Measurements from ENCODE around the gene ST6GALNAC6.

Gene ST6GALNAC6, protein sequence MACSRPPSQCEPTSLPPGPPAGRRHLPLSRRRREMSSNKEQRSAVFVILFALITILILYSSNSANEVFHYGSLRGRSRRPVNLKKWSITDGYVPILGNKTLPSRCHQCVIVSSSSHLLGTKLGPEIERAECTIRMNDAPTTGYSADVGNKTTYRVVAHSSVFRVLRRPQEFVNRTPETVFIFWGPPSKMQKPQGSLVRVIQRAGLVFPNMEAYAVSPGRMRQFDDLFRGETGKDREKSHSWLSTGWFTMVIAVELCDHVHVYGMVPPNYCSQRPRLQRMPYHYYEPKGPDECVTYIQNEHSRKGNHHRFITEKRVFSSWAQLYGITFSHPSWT

DNA sequence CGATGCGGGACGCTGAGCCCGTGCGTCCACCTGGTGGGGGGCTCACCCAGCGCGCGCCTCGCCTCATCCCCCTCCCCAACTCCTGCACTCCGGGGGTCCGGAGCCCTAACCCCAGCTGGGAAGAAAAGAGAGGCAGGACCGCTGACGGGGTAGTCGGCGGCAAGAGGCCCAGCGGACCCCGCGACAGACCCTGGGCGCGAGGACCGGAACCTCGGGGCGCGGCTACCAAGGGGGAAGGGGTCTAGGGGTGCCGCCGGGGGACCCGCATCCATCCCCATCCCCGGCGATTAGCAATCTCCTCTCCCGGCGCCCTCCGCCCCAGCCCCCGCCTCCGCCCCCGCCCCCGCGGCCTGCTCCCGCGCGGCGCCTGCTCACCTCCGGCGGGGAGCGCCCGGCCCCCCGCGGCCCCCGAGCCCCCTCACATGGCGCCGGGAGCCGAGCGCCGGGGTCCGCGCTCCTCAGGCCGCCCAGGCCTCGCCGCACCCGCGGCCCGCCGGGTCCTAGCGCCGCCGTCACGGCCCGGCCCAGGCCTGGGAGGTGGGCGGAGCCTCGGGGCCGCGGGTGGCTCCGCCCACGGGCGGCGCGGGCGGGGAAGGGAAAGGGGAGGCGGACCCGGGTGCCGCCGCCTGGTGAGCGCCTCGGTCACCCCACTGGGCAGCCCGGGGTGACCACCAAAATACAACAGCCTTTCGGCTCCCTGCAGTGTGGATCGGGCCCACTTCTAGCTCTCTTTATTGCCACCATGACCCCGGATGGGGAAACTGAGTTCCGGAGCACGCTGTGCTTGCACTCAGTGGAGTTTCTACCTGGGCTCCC lies at the start of gene ST6GALNAC6:
Gene ST6GALNAC6, minus strand, starts transcription at position 476 of the 816 bp plus-strand sequence. CDS start 1,622 bp downstream, outside the sequence.
- peak; percentile 64 for DNase-seq (ENCODE audit: low spot score)

DNA sequence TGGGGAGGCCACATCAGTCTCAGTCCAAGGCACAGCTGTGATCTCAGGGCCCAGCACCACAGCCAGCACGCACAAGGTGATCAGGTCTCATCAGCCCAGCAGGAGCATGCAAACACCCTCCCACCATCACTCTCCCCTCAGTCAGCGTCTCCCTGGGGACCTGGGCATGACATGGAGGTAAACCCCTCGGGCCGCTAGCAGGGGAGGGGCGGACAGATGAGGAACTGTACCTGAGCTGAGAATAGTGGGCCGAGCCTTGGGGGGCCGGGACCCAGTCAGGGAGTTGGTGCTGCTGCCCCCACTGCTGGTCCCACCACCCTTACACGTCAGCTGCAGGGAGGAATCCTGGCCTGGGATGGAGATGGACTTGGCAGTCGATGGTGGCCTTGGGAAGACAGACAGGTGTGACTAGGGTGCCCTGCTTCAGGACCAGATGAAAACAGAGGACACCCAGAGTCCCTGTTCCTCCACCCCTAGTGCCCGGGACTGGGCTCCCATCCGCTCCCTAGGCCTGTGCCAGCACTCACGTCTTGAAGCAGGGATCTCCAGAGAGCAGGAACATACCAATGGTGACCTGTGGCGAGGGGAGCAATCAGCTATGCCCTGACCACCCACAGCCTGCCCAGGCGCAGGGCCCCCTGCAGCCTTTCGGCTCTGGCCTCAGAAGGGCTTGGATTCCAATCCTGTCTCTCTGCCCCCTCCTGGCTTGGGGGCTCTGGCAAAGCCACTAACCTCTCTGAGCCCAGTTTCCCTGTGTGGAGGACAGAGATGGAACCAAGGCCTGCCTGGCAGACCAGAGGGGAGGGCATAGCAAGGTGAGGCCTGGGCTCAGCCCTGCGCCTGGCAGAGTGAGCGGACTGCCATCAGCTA lies 48.7 kb upstream of the ST6GALNAC6 start:
- DNase-seq (ENCODE audit: low spot score), result no peak

DNA sequence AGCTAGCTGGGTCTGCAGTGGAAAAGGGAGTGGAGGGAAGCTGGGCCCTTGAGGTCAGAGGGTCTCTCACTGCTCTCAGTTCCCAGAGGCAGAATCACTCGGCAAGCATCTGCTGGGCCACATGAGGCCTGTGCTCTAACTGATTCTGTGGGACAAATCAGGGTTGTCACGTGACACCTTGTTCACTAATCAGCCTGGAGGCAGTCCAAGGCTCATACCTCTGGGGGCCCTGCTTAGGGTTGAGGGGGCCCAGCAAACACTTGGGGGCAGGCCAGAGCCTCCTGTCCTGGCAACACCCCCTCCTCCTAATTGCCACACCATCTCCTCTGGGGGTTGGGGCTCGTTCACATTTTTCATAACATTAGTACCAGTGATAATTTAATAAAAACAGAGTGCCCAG lies 47.3 kb upstream of the ST6GALNAC6 start:
- no peak for DNase-seq (ENCODE audit: low spot score)

DNA sequence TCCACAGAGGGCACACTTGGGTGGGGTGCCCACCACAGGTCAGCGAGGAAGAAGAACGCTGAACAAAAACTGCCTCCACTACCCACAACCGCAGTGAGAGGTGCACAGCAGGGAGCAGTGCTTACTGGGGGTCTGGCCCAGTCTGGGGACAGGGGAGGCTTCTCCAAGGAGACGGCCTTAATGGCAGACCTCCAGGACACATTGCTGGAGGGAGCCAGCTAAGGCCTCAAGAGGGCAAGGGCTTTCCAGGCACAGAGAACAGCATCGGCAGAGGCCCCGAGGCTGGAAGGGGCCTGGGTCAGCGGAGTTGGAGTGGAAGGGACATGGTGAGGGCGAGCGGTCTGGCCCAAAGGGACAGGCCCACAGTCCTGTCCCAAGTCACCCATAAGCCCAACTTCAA lies 46.5 kb upstream of the ST6GALNAC6 start:
- no peak for DNase-seq (ENCODE audit: low spot score)

DNA sequence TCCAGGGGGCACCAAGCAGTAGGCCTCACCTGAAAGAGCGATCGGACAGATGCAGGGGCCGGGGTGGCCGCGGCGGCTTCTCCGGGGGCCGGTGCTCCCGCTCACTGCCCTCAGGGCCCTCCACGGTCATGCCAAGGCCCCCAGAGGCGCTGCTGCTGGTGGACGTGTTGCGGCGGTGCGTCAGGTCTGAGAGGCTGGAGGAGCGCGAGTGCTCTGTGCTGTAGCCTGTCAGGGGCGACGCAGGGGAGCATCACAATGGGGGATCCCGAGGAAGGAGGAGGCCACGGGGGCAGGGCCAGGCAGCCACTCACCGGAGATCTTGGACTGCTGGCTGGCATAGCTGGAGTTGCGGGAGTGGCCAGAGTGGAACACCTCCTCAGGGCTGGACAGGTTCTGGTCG lies 45.9 kb upstream of the ST6GALNAC6 start:
- no peak for DNase-seq (ENCODE audit: low spot score)

DNA sequence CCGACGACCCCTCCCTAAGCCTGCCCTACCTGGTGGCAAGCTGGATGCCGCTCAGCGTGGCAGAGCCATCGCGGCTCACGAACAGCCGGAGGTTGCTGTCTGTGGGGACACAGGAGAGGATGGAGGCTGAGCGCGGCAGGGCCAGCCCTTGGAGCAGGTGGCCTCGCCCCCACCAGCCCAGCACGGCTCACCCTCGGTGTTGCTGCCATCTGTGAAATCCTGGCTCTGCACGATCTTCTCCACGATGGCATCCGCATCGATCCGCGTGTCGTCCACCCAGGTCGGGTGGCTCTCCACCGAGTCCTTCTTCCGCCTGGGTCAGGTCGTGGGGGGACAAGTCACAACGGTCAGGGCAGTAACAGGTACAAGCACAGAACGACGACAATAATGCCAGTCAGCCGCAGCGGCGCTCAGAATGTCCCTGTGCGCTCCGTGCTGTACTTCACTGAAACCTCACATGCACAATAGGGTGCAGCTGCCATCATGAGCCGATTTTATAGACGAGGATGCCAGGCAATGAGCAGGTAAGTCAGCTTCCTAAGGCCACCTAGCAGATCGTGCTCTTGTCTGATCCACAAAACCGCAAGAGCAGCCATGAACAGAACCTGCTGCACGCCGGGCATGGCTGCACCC lies 45.3 kb upstream of the ST6GALNAC6 start:
- DNase-seq (ENCODE audit: low spot score), result no peak

DNA sequence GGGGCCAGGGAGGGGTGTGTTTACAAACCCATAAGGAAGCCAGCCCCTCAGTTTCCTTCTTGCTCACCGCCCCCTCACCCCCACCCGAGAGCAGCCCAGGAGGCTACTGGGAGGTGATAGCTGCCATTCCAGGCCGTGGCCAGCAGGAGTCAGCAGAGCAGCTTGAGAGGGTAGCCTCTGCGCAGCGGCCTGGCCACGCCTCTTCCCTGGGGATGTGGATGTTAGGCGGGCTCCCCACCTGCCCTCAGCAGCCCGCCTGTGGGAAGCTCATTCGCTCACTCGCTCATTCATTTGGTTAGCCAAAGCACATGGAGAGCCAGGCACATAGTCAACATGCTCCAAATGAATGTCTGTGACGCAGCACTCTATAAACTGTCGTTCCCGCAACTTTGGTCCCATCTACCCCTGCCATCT lies 44.3 kb upstream of the ST6GALNAC6 start:
- peak; percentile 72 for DNase-seq (ENCODE audit: low spot score)

DNA sequence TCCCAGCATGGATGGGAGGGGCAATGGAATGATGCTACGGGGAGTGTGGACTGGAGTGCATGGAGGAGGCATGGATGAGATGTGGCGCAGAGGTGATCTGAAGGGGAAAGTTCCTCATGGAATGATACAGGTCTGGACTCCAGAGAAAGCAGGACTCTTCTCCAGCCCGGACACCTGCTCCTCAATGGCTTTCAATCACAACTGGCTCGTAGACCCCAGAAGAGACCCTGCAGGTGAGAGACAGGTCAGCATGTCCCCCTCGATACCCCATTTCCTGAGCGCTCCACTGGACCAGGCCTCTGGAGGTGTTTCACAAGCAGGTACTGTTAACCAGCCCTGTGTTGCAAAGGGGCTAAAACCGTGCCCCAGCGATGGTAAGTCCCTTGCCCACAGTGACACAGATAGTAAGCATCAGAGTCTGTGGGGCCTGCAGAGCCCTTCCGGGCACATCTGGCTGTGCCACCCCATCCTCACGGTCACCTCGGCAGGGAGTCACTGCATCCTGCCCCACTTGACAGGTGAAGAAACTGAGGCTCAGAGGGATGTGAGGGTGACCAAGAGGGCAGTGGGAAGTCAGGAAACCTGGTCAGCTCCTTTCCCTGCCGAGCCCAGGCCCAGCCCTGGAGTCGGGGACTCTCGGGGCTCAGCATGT lies 43.7 kb upstream of the ST6GALNAC6 start:
- DNase-seq (ENCODE audit: low spot score), result no peak

DNA sequence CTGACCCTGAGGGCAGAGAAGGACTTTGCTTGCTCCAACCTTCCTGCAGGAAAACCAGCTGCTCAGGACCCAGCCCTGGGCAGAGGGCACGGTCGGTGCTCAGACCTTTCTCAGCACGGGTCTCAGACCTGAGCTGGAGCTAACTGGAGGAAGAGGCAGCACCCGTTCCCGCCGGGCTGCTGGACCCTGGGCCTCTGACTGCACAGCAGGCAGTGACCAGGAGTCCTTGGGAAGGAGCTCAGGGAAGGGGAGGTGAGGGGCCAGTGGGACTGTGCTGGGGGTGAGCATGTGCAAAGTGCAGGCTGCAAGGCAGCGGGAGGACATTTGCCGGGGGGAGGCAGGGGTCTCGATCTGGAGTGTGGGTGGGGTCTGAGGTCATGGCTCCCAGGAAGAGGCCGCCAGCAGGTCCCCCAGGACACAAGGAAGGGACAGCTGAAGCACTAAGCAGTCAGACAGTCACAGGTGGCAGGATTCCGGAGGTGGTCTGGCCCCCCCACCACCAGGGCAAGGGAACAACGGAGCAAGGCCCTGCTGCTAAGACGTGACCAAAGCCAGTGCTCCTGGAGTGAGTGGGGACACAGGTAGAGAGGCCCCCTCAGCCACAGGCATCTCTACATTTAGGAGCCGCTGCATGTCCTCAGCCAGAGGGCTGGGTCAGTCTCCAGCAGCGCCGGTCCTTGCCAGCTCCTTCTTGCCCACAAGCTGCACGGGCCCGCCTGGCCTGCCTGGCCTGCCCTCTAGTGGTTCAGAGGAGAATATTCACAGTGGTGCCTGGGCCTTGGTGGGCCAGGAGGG lies 43.0 kb upstream of the ST6GALNAC6 start:
- DNase-seq (ENCODE audit: low spot score), result peak; percentile 51

DNA sequence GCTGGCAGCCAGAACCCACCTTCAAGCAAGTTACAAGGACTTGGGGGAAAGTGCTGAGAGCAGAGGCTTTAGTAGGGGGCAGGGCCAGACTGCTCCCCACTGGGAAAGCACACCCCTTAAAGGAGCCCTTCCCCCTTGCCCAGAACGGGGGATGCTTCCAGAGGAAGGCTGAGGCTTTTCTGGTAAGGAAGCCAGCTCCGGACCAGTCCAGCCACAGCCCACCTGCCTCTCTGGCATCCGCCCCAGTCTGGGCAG lies 42.5 kb upstream of the ST6GALNAC6 start:
- no peak for DNase-seq (ENCODE audit: low spot score)

DNA sequence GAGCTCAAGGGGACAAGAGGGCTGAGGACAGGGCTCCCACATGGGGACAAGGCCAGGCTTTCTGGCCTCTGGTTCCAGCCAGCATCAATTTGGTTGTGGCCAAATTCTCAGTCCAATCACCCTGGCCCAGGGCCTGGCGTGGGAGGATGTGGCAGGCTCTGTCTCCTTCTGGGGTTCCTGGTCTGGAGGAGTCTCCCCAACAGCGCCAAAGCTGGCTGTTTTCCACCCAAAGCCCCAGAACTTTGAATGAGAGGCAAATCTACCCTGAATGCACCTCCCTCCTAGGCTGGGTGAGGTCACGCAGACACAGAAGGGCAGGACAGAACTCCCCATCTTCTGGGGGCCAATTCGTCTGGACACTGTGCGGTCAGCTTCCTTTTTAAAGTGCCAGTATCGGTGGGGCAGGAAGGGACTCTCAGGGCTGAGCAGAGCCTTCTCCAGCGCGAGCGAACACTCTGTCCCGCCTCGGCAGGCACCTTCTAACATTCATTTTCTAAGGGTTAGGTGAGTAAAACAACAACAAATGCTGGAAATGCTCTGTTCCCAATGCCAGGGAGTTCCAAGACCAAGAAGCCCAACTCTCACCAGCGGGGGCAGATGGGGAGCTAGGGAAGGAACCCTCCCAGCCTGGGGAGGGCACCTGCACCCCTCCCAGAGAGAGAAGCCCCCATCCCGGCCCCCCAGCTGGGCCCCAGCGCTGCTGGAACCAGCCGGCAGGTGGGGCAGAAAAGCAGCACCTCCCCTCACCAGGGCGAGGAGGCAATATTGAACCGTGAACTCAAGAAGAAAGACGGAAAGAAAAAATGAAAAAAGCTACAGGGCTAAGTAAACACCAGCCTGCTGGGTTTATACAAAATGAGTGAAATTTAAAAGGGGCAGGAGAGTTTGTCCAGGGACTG lies 41.9 kb upstream of the ST6GALNAC6 start:
- no peak for DNase-seq (ENCODE audit: low spot score)

DNA sequence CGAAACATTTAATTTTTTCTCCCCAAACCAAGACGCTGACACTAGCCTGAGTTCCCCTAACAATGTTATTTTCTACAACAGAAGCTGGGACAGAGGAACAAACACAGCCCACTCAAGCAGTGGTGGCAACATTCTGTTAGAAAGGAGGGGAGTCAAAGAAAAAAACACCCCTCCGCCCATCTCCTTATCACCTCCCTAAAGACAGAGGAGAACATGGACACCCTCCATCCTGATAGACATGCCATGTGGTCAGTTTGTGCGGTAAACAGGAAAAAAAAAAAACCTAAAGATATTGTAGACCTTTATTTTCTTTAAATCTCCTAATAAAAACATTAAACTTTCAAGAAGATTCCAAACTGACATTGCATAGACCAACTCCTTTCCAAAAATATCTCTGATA lies 41.2 kb upstream of the ST6GALNAC6 start:
- no peak for DNase-seq (ENCODE audit: low spot score)

DNA sequence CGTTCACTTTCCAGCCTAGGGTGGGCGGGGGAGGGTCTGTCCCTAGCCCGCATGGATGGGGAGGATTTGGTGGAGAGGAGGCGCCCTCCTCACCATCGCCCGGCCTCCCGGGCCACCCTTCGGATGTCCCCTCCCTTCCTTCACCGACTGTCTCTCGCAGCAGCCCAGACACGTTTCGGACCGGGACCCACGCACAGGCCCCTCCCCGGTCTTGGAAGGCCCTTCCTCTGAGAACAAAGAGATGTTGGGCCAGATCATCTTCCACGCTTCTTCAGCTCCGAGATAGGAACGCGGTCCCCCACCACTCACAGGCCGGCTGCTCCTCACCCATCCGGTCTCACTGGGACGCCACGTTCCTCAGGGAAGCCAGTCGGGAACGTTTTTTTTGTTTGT lies 38.9 kb upstream of the ST6GALNAC6 start:
- no peak for DNase-seq (ENCODE audit: low spot score)

DNA sequence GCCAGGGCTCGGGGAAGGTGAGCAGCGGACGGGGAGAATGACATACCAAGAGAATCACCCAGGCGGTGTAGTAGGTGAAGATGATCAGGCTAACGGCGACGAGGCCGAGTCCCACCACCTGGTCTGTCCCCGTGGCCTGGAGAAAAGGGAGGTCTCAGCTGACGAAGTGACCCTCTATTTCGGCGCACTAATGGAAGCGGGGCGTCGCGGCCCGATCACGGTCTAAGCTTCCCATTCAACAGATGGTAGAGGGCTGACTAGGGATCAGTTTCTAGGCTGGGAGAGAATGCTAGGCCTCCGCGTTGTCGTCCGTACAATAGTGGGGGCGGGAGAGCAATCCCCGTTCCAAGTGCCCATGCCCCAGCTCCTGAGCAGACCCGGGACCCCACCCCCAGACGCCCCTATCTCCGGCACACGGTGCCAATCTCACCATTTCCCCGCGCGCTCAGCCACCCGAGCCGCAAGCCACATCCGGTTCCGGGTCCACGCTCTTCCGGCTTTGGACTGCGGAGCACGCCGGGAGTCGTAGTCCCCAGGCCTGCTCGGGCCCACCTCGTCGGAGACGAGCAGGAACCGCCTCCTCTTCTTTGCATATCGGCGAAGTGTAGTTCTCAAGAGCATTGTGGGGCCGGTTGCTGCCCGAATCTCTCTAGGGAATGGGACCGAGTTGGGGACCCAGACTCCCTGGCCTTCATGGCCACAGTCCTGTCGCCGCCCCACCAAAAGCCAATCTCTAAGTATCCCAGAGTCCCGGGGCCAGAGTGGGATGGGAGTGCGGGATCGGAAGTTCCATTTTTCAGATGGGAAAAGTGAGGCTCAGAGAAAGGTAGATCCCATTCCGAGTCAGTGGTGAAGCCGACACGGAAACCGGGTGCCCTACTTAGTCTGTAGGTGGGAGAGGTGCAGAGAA lies 38.2 kb upstream of the ST6GALNAC6 start, which contains the start of gene DPM2:
Gene DPM2, minus strand, starts transcription at position 467 of the 910 bp plus-strand sequence. Its CDS starts 34 bp downstream, at position 433.
- DNase-seq (ENCODE audit: low spot score), result peak; percentile 84

DNA sequence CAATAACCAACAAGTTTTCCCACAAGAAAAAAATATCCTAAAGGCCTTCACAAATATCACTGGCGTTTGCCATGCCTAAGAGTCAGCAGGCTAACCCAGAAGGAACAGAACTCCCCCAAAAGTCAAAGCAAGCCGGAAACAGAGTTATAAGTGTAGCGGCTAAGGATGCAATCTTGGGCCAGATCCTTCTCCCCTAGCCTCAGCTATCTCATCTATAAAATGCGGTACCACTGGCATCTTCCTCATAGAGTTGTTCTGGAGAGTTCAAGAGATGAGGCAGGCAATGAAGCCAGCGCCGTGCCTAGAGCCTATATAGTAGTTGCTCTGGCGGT lies 37.6 kb upstream of the ST6GALNAC6 start:
- DNase-seq (ENCODE audit: low spot score), result no peak

DNA sequence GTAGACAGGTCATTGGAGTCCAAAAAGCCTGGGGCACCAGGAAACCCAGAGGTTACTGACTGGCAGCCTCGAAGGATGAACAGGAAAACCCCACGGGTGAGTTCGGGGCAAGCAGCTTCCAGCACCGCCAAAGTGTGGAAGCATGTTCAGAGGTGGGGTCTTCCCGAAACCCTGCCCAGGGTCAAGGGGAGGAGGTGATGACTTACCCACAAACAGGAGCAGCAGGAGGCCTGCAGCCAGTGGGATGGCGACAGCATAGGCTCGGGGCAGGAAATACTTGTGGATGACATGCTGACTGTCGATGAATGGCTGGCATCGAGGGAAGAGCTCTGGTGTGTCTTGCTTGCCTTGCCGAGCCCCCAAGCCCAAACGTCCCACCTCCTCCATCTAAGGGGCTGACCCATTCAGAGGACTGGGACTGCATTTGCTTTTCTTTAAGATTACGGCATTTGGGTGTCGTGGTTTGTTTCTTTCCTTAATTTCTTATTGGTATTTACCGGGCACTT lies 37.0 kb upstream of the ST6GALNAC6 start:
- no peak for DNase-seq (ENCODE audit: low spot score)

DNA sequence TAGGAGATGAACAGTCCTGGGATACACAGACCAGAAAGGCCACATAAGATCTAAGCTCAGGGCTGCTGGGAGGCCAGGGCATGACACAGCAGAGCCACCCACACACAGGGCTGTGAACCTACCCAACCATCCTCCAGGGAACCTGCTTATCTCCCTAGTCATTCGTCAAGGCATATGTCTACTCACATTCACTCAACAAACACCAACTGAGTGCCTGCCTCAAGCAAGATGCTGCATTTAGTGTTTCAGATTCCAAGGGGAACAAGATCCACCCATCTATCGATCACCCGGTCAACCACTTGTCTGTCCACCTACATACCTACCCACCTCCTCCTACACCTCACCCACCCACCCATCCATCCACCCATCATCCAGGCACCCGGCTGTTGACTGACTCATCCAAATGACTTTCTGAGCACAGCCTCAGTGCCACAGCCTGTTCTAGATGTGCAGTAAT lies 36.4 kb upstream of the ST6GALNAC6 start:
- DNase-seq (ENCODE audit: low spot score), result no peak

DNA sequence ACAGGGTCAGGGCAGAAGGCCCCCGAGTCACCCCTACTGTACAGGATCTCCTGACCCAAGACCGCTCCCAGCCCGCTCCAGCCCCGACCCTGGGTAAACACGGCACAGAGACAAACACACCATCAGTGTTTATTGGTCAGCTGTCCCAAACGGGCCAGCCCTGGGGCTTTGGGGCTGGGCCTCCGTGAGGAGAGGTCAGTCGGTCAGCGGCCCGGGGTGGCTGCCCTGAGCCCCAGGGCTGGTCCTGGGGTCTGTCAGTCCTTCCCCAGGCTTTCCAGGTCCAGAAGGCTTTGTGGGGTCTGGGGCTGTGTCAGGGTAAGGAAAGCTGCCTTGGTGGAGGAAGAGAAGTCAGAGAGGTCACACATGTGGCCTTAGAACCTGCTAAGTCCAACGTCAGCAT lies 35.6 kb upstream of the ST6GALNAC6 start:
- DNase-seq (ENCODE audit: low spot score), result no peak

Data from CD4-positive, alpha-beta T cell treated with Interleukin-2 at 100 ng/mL for 4 hours (primary cell).